Measurements from ENCODE around the gene UNKL. TPM values are rescaled to one million over a fixed set of nuclear protein-coding genes. Genes with fewer than 3 reads are reported as not detected.

The UNKL gene
- total and polyA plus RNA-seq, 9 donors = 6.6 to 12.9 (median 8.1) TPM

GRCh38 chr16:1338855-1339675, 75.4 kb downstream of the UNKL start:
- Histone ChIP-seq H3K36me3 (ENCODE audit: control insufficient read depth, insufficient read depth, low read length) (no peaks in the 10 kb centered on the region), H3K27ac (ENCODE audit: low read length) (no peak overlapping the region), H3K4me1 (ENCODE audit: control insufficient read depth, insufficient read depth, low read length) (peaks cover 10% of the 10 kb centered on the region), H3K9me3 (replicated peaks; ENCODE audit: control insufficient read depth, low read depth, low read length) (no peaks in the 10 kb centered on the region), H3K4me3 (ENCODE audit: low read length) (no peak overlapping the region), H3K27me3 (ENCODE audit: control insufficient read depth, insufficient read depth, low read length) (peaks cover 39% of the 10 kb centered on the region)
- WGBS (ENCODE audit: insufficient coverage) = 68% methylated on average over 26 of the region's 31 CpGs
- no peak for DNase-seq

GRCh38 chr16:1338119-1338730, 76.3 kb downstream of the UNKL start:
- peaks cover 45% of the 10 kb centered on the region for H3K27me3 ChIP-seq (ENCODE audit: control insufficient read depth, insufficient read depth, low read length)
- no peak for DNase-seq

GRCh38 chr16:1337486-1337885, 77.0 kb downstream of the UNKL start:
- 33% methylated on average over 7 of the region's 9 CpGs for whole genome bisulfite sequencing (ENCODE audit: insufficient coverage)
- Histone ChIP-seq H3K4me3 (ENCODE audit: low read length) (no peak overlapping the region), H3K36me3 (ENCODE audit: control insufficient read depth, insufficient read depth, low read length) (no peaks in the 10 kb centered on the region), H3K9me3 (replicated peaks; ENCODE audit: control insufficient read depth, low read depth, low read length) (no peaks in the 10 kb centered on the region), H3K27ac (ENCODE audit: low read length) (no peak overlapping the region), H3K4me1 (ENCODE audit: control insufficient read depth, insufficient read depth, low read length) (peaks cover 15% of the 10 kb centered on the region), H3K27me3 (ENCODE audit: control insufficient read depth, insufficient read depth, low read length) (peaks cover 52% of the 10 kb centered on the region)
- DNase-seq = no peak

More at GRCh38 chr16:1338119-1338730, 76.3 kb downstream of the UNKL start:
- 59% methylated on average over 19 of the region's 30 CpGs for WGBS (ENCODE audit: insufficient coverage)
- Histone ChIP-seq H3K4me1 (ENCODE audit: control insufficient read depth, insufficient read depth, low read length) (peaks cover 14% of the 10 kb centered on the region), H3K27ac (ENCODE audit: low read length) (no peak overlapping the region), H3K9me3 (replicated peaks; ENCODE audit: control insufficient read depth, low read depth, low read length) (no peaks in the 10 kb centered on the region), H3K4me3 (ENCODE audit: low read length) (no peak overlapping the region), H3K36me3 (ENCODE audit: control insufficient read depth, insufficient read depth, low read length) (no peaks in the 10 kb centered on the region)

DNA sequence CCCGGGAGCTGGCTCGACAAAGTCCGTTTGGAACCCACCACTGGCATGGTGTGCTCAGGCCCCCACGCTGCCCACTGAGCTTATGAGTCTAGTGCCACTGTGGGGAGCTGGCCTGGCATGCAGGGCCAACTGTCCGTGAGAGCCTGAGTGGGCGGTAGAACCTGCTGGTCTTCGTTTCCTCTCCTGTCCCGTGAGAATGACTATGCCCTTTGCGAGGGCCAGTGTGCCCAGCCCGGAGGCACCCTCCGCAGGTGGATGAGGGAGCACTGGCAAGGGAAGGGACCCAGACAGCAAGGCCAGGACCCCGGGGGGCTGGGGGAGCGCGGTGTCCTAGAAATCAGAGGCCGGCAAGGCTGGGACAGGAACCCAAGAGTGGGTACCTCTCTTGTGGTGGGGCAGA, 77.9 kb downstream of the UNKL start:
- peaks cover 19% of the 10 kb centered on the region for H3K4me1 ChIP-seq (ENCODE audit: control insufficient read depth, insufficient read depth, low read length)
- no peaks in the 10 kb centered on the region for H3K36me3 ChIP-seq (ENCODE audit: control insufficient read depth, insufficient read depth, low read length)
- H3K27me3 ChIP-seq (ENCODE audit: control insufficient read depth, insufficient read depth, low read length) = peaks cover 61% of the 10 kb centered on the region
- H3K9me3 ChIP-seq (replicated peaks; ENCODE audit: control insufficient read depth, low read depth, low read length) = no peaks in the 10 kb centered on the region
- H3K4me3 ChIP-seq (ENCODE audit: low read length) = no peak overlapping the region
- no peak for DNase-seq
- 73% methylated on average over 15 of the region's 15 CpGs for WGBS (ENCODE audit: insufficient coverage)
- no peak overlapping the region for H3K27ac ChIP-seq (ENCODE audit: low read length)

DNA sequence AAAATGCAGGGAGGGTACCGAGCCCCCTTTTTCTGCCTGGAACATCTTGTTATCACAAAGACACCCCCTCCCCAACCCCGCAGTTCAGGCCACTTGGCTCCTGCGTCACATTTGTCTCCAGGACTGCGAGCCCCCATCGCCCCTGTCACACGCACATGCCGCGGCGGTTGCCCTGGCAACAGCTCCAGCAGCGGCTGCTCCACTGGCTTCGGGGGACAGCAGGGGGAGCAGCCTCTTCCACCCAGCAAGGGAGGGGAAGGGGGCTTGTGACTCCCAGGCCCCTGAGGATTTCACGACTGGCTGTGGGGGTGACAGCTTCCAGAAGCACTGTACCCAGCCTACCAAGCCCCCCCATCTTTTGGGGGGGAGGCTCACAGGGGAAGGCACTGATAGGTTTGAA, 78.5 kb downstream of the UNKL start:
- Histone ChIP-seq H3K4me3 (ENCODE audit: low read length) (no peak overlapping the region), H3K4me1 (ENCODE audit: control insufficient read depth, insufficient read depth, low read length) (peaks cover 21% of the 10 kb centered on the region), H3K9me3 (replicated peaks; ENCODE audit: control insufficient read depth, low read depth, low read length) (no peaks in the 10 kb centered on the region), H3K36me3 (ENCODE audit: control insufficient read depth, insufficient read depth, low read length) (no peaks in the 10 kb centered on the region), H3K27me3 (ENCODE audit: control insufficient read depth, insufficient read depth, low read length) (peaks cover 67% of the 10 kb centered on the region), H3K27ac (ENCODE audit: low read length) (no peak overlapping the region)
- no peak for DNase-seq
- WGBS (ENCODE audit: insufficient coverage) = 0% methylated on average over 8 of the region's 12 CpGs

GRCh38 chr16:1335211-1335971, 79.1 kb downstream of the UNKL start:
- DNase-seq = no peak
- 54% methylated on average over 9 of the region's 16 CpGs for WGBS (ENCODE audit: insufficient coverage)
- H3K27ac ChIP-seq (ENCODE audit: low read length) = no peak overlapping the region
- peaks cover 73% of the 10 kb centered on the region for H3K27me3 ChIP-seq (ENCODE audit: control insufficient read depth, insufficient read depth, low read length)
- no peaks in the 10 kb centered on the region for H3K9me3 ChIP-seq (replicated peaks; ENCODE audit: control insufficient read depth, low read depth, low read length)
- peaks cover 21% of the 10 kb centered on the region for H3K4me1 ChIP-seq (ENCODE audit: control insufficient read depth, insufficient read depth, low read length)
- no peaks in the 10 kb centered on the region for H3K36me3 ChIP-seq (ENCODE audit: control insufficient read depth, insufficient read depth, low read length)
- no peak overlapping the region for H3K4me3 ChIP-seq (ENCODE audit: low read length)

DNA sequence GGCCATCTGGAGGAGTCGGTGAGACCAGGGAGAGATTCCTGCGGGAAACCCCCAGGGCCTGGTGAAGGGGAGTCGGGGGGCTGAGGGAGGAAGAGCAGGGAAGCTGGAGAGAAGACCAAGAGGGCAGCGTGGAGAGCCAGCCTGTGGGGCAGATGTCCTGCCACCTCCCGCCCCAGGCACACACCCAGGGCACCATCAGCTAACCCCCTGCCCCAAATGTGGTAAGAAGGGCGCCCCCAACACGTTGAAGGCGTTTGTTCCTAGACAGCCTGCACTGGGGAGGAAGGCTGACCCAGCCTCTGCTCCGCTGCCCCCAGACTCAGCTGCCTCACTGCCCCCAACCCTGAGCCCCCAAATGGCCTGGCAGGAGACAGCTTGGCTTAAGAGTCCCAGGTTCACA, 79.8 kb downstream of the UNKL start:
- H3K9me3 ChIP-seq (replicated peaks; ENCODE audit: control insufficient read depth, low read depth, low read length) = no peaks in the 10 kb centered on the region
- no peak for DNase-seq
- WGBS (ENCODE audit: insufficient coverage) = 26% methylated on average over 7 of the region's 9 CpGs
- peaks cover 80% of the 10 kb centered on the region for H3K27me3 ChIP-seq (ENCODE audit: control insufficient read depth, insufficient read depth, low read length)
- no peak overlapping the region for H3K27ac ChIP-seq (ENCODE audit: low read length)
- no peaks in the 10 kb centered on the region for H3K36me3 ChIP-seq (ENCODE audit: control insufficient read depth, insufficient read depth, low read length)
- H3K4me1 ChIP-seq (ENCODE audit: control insufficient read depth, insufficient read depth, low read length) = peaks cover 21% of the 10 kb centered on the region
- no peak overlapping the region for H3K4me3 ChIP-seq (ENCODE audit: low read length)

DNA sequence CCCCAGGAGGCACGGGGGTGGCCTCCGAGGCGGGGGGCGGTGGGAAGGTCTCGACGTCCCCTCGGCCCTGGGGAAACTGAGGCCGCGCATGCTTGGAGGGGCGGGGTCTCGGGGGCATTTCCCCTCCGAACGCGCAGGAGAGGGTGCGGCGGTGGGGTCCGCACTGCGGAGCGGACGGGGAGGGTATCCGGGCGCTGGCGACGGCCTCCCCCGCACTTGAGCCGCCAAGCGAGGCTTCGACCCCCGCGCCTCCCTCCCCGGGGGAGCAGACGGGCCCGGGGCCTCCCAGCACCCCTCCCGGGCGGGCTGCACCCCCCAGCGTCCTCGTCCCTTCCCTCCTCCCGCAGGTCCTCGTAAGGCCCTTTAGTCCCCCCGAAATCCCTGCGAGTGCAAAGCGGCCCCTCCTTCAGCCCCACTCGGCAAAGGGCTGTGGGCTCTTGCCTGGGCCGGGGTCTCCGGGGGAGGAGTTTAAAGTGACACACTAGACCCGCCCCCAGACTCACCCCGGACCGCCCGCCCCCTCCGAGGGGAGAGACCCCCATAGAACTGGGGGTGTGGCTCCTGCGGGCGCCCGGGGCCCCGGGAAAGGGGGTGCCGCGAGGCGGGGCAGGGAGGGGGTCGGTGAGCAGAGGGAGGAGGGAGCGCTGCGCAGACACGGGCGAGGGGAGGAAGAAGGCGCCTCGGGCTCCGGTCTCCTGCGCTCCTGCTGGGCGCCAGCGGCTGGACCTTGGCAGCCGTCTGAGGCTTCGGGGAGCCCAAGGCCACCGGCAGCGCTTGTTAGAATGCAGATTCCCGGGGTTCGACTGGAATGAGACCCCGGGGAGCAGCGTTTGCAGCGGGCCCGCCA, 80.4 kb downstream of the UNKL start:
- DNase-seq = no peak
- Histone ChIP-seq H3K9me3 (replicated peaks; ENCODE audit: control insufficient read depth, low read depth, low read length) (no peaks in the 10 kb centered on the region), H3K4me1 (ENCODE audit: control insufficient read depth, insufficient read depth, low read length) (peaks cover 21% of the 10 kb centered on the region), H3K27ac (ENCODE audit: low read length) (no peak overlapping the region), H3K4me3 (ENCODE audit: low read length) (no peak overlapping the region), H3K27me3 (ENCODE audit: control insufficient read depth, insufficient read depth, low read length) (peaks cover 80% of the 10 kb centered on the region), H3K36me3 (ENCODE audit: control insufficient read depth, insufficient read depth, low read length) (no peaks in the 10 kb centered on the region)
- under 1% methylated on average over 60 of the region's 78 CpGs for WGBS (ENCODE audit: insufficient coverage)

- Histone ChIP-seq H3K36me3 (ENCODE audit: control insufficient read depth, insufficient read depth, low read length) (no peaks in the 10 kb centered on the region), H3K4me1 (ENCODE audit: control insufficient read depth, insufficient read depth, low read length) (peaks cover 21% of the 10 kb centered on the region), H3K9me3 (replicated peaks; ENCODE audit: control insufficient read depth, low read depth, low read length) (no peaks in the 10 kb centered on the region), H3K27me3 (ENCODE audit: control insufficient read depth, insufficient read depth, low read length) (peaks cover 78% of the 10 kb centered on the region), H3K4me3 (ENCODE audit: low read length) (no peak within 1 kb of the TSS), H3K27ac (ENCODE audit: low read length) (no peak within 1 kb of the TSS)
- no peak for DNase-seq
- WGBS (ENCODE audit: insufficient coverage) = 2% methylated on average over 83 of the region's 83 CpGs
Measured at GRCh38 chr16:1333149-1333812, 81.2 kb downstream of the UNKL start, which contains the start of gene BAIAP3. TSS of gene BAIAP3 (plus strand) at chr16:1333645. CDS start at chr16:1338550, 4,905 bp downstream.

All from muscle of leg (tissue), 11 donors.